Measurements from ENCODE around the gene SPATA21. TPM values are rescaled to one million over a fixed set of nuclear protein-coding genes. Genes with fewer than 3 reads are reported as not detected.
"Not testable (repeated sequence)": the region's sequence is repeated elsewhere in the genome, so short reads cannot be mapped to it uniquely, and the experiment has no call there.

Gene SPATA21, protein sequence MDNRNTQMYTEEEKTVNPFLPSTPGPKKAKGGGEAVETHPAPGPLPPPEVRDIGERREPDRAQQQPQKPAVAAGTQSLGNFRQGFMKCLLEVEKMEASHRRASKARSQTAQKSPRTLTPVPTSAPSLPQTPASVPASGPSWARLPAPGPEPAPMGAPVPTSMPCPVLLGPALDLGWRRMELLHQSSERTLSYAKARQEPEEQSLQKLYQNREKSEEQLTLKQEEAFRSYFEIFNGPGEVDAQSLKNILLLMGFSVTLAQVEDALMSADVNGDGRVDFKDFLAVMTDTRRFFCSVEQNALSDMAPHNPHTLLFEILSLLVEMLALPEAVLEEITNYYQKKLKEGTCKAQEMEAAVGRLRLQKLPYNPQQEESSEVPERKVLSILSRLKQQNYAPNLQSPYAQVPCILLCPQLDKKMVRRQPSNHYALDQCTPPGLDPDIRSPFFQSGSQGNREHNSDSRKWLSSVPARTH
- total RNA-seq (2014; rRNA removed; shearing (Covaris generic)) = not detected in 2 replicates
- not detected in 2 replicates for polyA plus RNA-seq (2016; fragmentation: Nextera tagmentation; extraction: Ambion mirVana)

- Histone ChIP-seq H3K36me3 (ENCODE audit: low read depth) (no peaks in the 10 kb centered on the region), H4K20me1 (ENCODE audit: insufficient read depth) (no peaks in the 10 kb centered on the region), H2AFZ (no peak within 1 kb of the TSS), H3K4me2 (ENCODE audit: unreplicated experiment) (no peak within 1 kb of the TSS), H3K27ac (no peak within 1 kb of the TSS), H3K4me1 (ENCODE audit: insufficient read depth) (no peaks in the 10 kb centered on the region), H3K9me2 (ENCODE audit: insufficient read depth) (no peaks in the 10 kb centered on the region), H3K9ac (no peak within 1 kb of the TSS), H3K9me3 (ENCODE audit: low read depth) (no peaks in the 10 kb centered on the region), H3F3A (ENCODE audit: insufficient read depth) (no peaks in the 10 kb centered on the region), H3K79me2 (ENCODE audit: insufficient read depth) (peaks cover 15% of the 10 kb centered on the region), H3K4me3 (no peak within 1 kb of the TSS), H3K27me3 (replicated peaks; ENCODE audit: insufficient read depth) (no peaks in the 10 kb centered on the region)
- no peak for DNase-seq
- TF ChIP-seq EZH2 (IDR thresholded peaks at IDR 0.05; ENCODE audit: insufficient read depth, poor library complexity, severe bottlenecking) = no peak
- TF ChIP-seq EZH2phosphoT487 (IDR thresholded peaks at IDR 0.05; ENCODE audit: insufficient read depth, low read depth) = no peak
- 69 to 75% methylated on average over 3 of the region's 3 CpGs for WGBS, 2 experiments (ENCODE audit: low coverage in 1 of 2, low lambda C conversion rate in 2 of 2, missing lambda C conversion rate in 2 of 2)
- in situ Hi-C loops (cut with MboI) = no loop called here
Measured at GRCh38 chr1:16436946-16437474, at the start of gene SPATA21. Gene SPATA21 (minus strand): TSS chr1:16437424. CDS start chr1:16431371, 6,053 bp downstream.

- H3F3A ChIP-seq (ENCODE audit: insufficient read depth); H3K27me3 ChIP-seq (replicated peaks; ENCODE audit: insufficient read depth); H3K4me2 ChIP-seq (ENCODE audit: unreplicated experiment); H3K36me3 ChIP-seq (ENCODE audit: low read depth); H3K9ac ChIP-seq; H2AFZ ChIP-seq; DNase-seq; H3K4me1 ChIP-seq (ENCODE audit: insufficient read depth); H3K9me2 ChIP-seq (ENCODE audit: insufficient read depth); H3K79me2 ChIP-seq (ENCODE audit: insufficient read depth); H4K20me1 ChIP-seq (ENCODE audit: insufficient read depth); in situ Hi-C loops (cut with MboI); H3K4me3 ChIP-seq; H3K27ac ChIP-seq; H3K9me3 ChIP-seq (ENCODE audit: low read depth): not testable (repeated sequence)
Measured at GRCh38 chr1:16487011-16487410, 49.8 kb upstream of the SPATA21 start.

DNA sequence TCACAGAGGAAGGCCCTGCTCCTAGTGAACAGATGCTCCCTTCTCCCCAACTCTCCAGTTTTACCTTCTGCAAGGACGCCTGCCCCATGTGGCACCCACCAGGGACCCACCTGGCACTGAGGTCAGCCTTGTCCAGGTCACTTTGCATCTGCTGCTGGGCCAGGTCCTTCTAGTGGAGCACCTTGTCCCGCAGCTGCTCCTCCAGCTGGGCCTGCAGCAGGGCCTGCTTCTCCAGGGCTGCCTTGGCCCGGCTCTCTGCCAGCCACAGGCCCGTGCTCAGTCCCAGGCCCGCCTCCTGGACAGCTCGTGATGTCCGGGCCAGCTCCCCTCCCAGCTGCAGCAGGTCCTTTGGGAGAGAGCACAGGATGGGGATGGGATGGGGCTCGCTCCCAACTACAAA, 49.1 kb upstream of the SPATA21 start:
- WGBS, 2 experiments (ENCODE audit: low coverage in 1 of 2, low lambda C conversion rate in 2 of 2, missing lambda C conversion rate in 2 of 2) = 95 to 97% methylated on average over 8 of the region's 8 CpGs
- not testable (repeated sequence) for H2AFZ ChIP-seq

GRCh38 chr1:16484931-16485330, 47.7 kb upstream of the SPATA21 start:
- Histone ChIP-seq H3K79me2 (ENCODE audit: insufficient read depth) (no peaks in the 10 kb centered on the region), H3K9me3 (ENCODE audit: low read depth) (no peaks in the 10 kb centered on the region), H3K4me3 (no peak overlapping the region), H3K4me2 (ENCODE audit: unreplicated experiment) (no peak overlapping the region), H3F3A (ENCODE audit: insufficient read depth) (no peaks in the 10 kb centered on the region), H3K4me1 (ENCODE audit: insufficient read depth) (no peaks in the 10 kb centered on the region), H3K27me3 (replicated peaks; ENCODE audit: insufficient read depth) (no peaks in the 10 kb centered on the region), H3K36me3 (ENCODE audit: low read depth) (peaks cover 2% of the 10 kb centered on the region; the same call in 1 of the 2 replicates), H2AFZ (no peak overlapping the region), H4K20me1 (ENCODE audit: insufficient read depth) (no peaks in the 10 kb centered on the region), H3K9me2 (ENCODE audit: insufficient read depth) (no peaks in the 10 kb centered on the region), H3K9ac (no peak overlapping the region), H3K27ac (no peak overlapping the region)
- TF ChIP-seq EZH2phosphoT487 (IDR thresholded peaks at IDR 0.05; ENCODE audit: insufficient read depth, low read depth) (no peak), EZH2 (IDR thresholded peaks at IDR 0.05; ENCODE audit: insufficient read depth, poor library complexity, severe bottlenecking) (no peak)
- WGBS, 2 experiments (ENCODE audit: low coverage in 1 of 2, low lambda C conversion rate in 2 of 2, missing lambda C conversion rate in 2 of 2) = 92 to 93% methylated on average over 6 of the region's 6 CpGs
- in situ Hi-C loops (cut with MboI) = no loop called here
- DNase-seq = no peak

More for the DNA sequence above, 49.1 kb upstream of the SPATA21 start:
- H3K9me2 ChIP-seq (ENCODE audit: insufficient read depth); H3K4me1 ChIP-seq (ENCODE audit: insufficient read depth); H3K9ac ChIP-seq; H3K9me3 ChIP-seq (ENCODE audit: low read depth); H3K79me2 ChIP-seq (ENCODE audit: insufficient read depth); H3K27me3 ChIP-seq (replicated peaks; ENCODE audit: insufficient read depth); DNase-seq; H3K4me3 ChIP-seq; H3K4me2 ChIP-seq (ENCODE audit: unreplicated experiment); H3F3A ChIP-seq (ENCODE audit: insufficient read depth); H3K27ac ChIP-seq; H4K20me1 ChIP-seq (ENCODE audit: insufficient read depth); H3K36me3 ChIP-seq (ENCODE audit: low read depth); in situ Hi-C loops (cut with MboI): not testable (repeated sequence)
